Neural progenitor cell (in vitro differentiated cells): ENCODE results near the gene WBP1L. TPM values are rescaled to one million over a fixed set of nuclear protein-coding genes. Genes with fewer than 3 reads are reported as not detected.

Source experiments
- DNase-seq: peaks from one replicate; pipeline ENCODE4 v3.0.0-alpha.2; 2016; ENCODE audit warnings: low spot score
- H2AFZ ChIP-seq: fragments of 200-600 bp; sonication (generic); replicated peaks from 2 replicates; pipeline ENCODE4 v1.6.1; 2016; ENCODE audit warnings: antibody characterized with exemption
- H3F3A ChIP-seq: fragments of 200-600 bp; sonication (generic); 2 replicates; pipeline ENCODE4 v1.6.1; 2016; ENCODE audit warnings: antibody characterized with exemption, low read depth
- H3K27ac ChIP-seq: fragments of 200-600 bp; sonication (generic); 2 replicates; pipeline ENCODE4 v1.5.1; 2016; ENCODE audit warnings: mild to moderate bottlenecking
- H3K27me3 ChIP-seq: fragments of 200-600 bp; sonication (generic); 2 replicates; pipeline ENCODE4 v1.6.1; 2016; ENCODE audit warnings: mild to moderate bottlenecking, moderate library complexity
- H3K36me3 ChIP-seq: fragments of 200-600 bp; sonication (generic); 2 replicates; pipeline ENCODE4 v1.5.1; 2016
- H3K4me1 ChIP-seq: fragments of 200-600 bp; sonication (generic); 2 replicates; pipeline ENCODE4 v1.6.1; 2016; ENCODE audit warnings: mixed run types
- H3K4me2 ChIP-seq: fragments of 200-600 bp; sonication (generic); 2 replicates; pipeline ENCODE4 v1.6.1; 2016
- H3K4me3 ChIP-seq: fragments of 200-600 bp; sonication (generic); 2 replicates; pipeline ENCODE4 v1.5.1; 2016
- H3K79me2 ChIP-seq: fragments of 200-600 bp; sonication (generic); 2 replicates; pipeline ENCODE4 v1.6.1; 2016; ENCODE audit warnings: low read depth
- H3K9ac ChIP-seq: fragments of 200-600 bp; sonication (generic); 2 replicates; pipeline ENCODE4 v1.6.1; 2016
- H3K9me3 ChIP-seq: fragments of 200-600 bp; sonication (generic); 2 replicates; pipeline ENCODE4 v1.5.1; 2016; ENCODE audit warnings: low read depth
- H4K20me1 ChIP-seq: fragments of 200-600 bp; sonication (generic); 2 replicates; pipeline ENCODE4 v1.6.1; 2016; ENCODE audit warnings: low read depth
- H3K27ac Mint-ChIP-seq: 3 replicates; pipeline ENCODE4 v1.8.0; 2021; ENCODE audit warnings: mixed read lengths
- H3K27me3 Mint-ChIP-seq: 2 replicates; pipeline ENCODE4 v1.8.0; 2022; ENCODE audit warnings: low read depth, mild to moderate bottlenecking, inconsistent platforms, moderate library complexity, mixed read lengths; ENCODE audit not compliant: insufficient read depth
- H3K36me3 Mint-ChIP-seq: 3 replicates; pipeline ENCODE4 v1.8.0; 2021; ENCODE audit warnings: mixed read lengths
- H3K4me1 Mint-ChIP-seq: 3 replicates; pipeline ENCODE4 v1.8.0; 2021; ENCODE audit warnings: mixed read lengths
- H3K4me3 Mint-ChIP-seq: 3 replicates; pipeline ENCODE4 v1.8.0; 2021; ENCODE audit warnings: mild to moderate bottlenecking, moderate library complexity, mixed read lengths
- H3K9me3 Mint-ChIP-seq: 3 replicates; pipeline ENCODE4 v1.8.0; 2020; ENCODE audit warnings: mixed read lengths
- EZH2 ChIP-seq: fragments of 200-600 bp; sonication (generic); IDR thresholded peaks from 2 replicates; pipeline ENCODE4 v1.6.1; 2017; ENCODE audit warnings: antibody characterized with exemption, mild to moderate bottlenecking, moderate library complexity
- EZH2phosphoT487 ChIP-seq: fragments of 200-600 bp; sonication (generic); IDR thresholded peaks from 2 replicates; pipeline ENCODE4 v1.6.1; 2017; ENCODE audit warnings: antibody characterized with exemption
- total RNA-seq: library from RNA; depleted of rRNA; stranded (reverse); fragments of >200 nt; gene quantifications from 2 replicates; pipeline ENCODE4 v1.2.3, GENCODE V29; 2015; ENCODE audit warnings: low replicate concordance
- TF ChIP-seq, protein P1 (sequence below): fragments of 200-600 bp; sonication (generic); IDR thresholded peaks from 2 replicates; pipeline ENCODE4 v1.5.1; 2017; ENCODE audit warnings: antibody characterized with exemption, mild to moderate bottlenecking

The WBP1L gene
- total RNA-seq, 1 donor from 2014 or later = 21.1 TPM

- H3K79me2 ChIP-seq = peaks cover 91% of the 10 kb centered on the region
- H3K4me2 ChIP-seq = peak overlapping the region; percentile 97
These were observed 31.7 kb upstream of the WBP1L start for GRCh38 chr10:102712089-102712488.

DNA sequence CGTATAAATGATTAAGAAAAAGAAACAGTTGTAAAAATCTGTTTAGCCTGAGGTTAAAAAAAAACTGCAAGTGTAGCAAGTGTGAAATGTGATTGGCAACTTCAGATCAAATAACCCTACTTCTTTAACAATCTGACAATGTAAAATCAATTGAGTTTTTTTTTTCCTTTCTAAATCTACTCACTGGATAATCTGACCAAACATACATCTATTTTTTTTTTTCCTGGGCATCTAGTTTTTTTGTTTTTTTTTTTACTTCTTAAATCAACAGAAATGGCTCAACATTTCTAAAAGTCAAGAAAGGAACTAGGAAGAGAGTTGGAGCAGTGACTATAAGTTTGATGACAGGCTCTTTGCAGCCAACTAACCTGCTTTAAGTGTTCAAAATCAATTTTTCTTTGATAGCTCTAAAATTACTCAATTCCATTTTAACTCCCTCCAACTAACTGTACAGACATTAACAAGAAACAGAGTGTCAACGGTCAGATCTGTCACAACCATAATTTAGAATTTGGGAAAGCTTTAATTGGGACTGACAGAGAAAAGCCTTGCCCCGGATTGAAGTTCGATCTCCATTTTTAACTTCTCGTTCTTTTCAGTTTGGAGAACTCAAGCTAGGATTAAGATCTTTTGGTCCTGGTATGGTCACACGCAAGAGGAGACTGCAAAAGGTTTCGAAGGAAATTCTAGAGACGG, 30.8 kb upstream of the WBP1L start:
- peaks cover 51% of the 10 kb centered on the region for H3K4me1 Mint-ChIP-seq
- Histone ChIP-seq H3K9me3 (no peaks in the 10 kb centered on the region), H3K4me3 (peak overlapping the region; percentile 75), H3K36me3 (no peaks in the 10 kb centered on the region), H2AFZ (peak overlapping the region; percentile 34), H3K4me2 (peak overlapping the region; percentile 97), H3K9ac (peak overlapping the region; percentile 76), H3F3A (peaks cover 29% of the 10 kb centered on the region), H3K27ac (peak overlapping the region; percentile 43), H3K4me1 (peaks cover 41% of the 10 kb centered on the region), H3K27me3 (no peaks in the 10 kb centered on the region), H3K79me2 (peaks cover 91% of the 10 kb centered on the region), H4K20me1 (peaks cover 48% of the 10 kb centered on the region)
- H3K36me3 Mint-ChIP-seq = peaks cover 6% of the 10 kb centered on the region
- no peaks in the 10 kb centered on the region for H3K9me3 Mint-ChIP-seq
- peak overlapping the region; percentile 88 for H3K27ac Mint-ChIP-seq
- H3K27me3 Mint-ChIP-seq = no peaks in the 10 kb centered on the region
- DNase-seq = no peak
- H3K4me3 Mint-ChIP-seq = peak overlapping the region; percentile 94
- TF ChIP-seq EZH2phosphoT487 = no peak
- TF ChIP-seq EZH2 = no peak
- TF ChIP-seq, protein P1, sequence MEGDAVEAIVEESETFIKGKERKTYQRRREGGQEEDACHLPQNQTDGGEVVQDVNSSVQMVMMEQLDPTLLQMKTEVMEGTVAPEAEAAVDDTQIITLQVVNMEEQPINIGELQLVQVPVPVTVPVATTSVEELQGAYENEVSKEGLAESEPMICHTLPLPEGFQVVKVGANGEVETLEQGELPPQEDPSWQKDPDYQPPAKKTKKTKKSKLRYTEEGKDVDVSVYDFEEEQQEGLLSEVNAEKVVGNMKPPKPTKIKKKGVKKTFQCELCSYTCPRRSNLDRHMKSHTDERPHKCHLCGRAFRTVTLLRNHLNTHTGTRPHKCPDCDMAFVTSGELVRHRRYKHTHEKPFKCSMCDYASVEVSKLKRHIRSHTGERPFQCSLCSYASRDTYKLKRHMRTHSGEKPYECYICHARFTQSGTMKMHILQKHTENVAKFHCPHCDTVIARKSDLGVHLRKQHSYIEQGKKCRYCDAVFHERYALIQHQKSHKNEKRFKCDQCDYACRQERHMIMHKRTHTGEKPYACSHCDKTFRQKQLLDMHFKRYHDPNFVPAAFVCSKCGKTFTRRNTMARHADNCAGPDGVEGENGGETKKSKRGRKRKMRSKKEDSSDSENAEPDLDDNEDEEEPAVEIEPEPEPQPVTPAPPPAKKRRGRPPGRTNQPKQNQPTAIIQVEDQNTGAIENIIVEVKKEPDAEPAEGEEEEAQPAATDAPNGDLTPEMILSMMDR = no peak

More at GRCh38 chr10:102712089-102712488, 31.7 kb upstream of the WBP1L start:
- H3K27ac ChIP-seq = no peak overlapping the region
- no peak for DNase-seq
- no peaks in the 10 kb centered on the region for H3K9me3 ChIP-seq
- peaks cover 6% of the 10 kb centered on the region for H3K36me3 Mint-ChIP-seq
- peaks cover 26% of the 10 kb centered on the region for H3F3A ChIP-seq
- TF ChIP-seq EZH2phosphoT487 = no peak
- TF ChIP-seq, protein P1 = no peak
- no peak for TF ChIP-seq EZH2
- H2AFZ ChIP-seq = no peak overlapping the region
- no peak overlapping the region for H3K4me3 ChIP-seq
- H3K4me3 Mint-ChIP-seq = peak overlapping the region; percentile 67
- H3K4me1 Mint-ChIP-seq = peaks cover 46% of the 10 kb centered on the region
- peaks cover 32% of the 10 kb centered on the region for H3K4me1 ChIP-seq
- no peak overlapping the region for H3K27ac Mint-ChIP-seq
- no peaks in the 10 kb centered on the region for H3K27me3 ChIP-seq
- H3K9ac ChIP-seq = no peak overlapping the region
- no peaks in the 10 kb centered on the region for H3K9me3 Mint-ChIP-seq
- no peaks in the 10 kb centered on the region for H3K27me3 Mint-ChIP-seq
- peaks cover 41% of the 10 kb centered on the region for H4K20me1 ChIP-seq
- H3K36me3 ChIP-seq = no peaks in the 10 kb centered on the region

DNA sequence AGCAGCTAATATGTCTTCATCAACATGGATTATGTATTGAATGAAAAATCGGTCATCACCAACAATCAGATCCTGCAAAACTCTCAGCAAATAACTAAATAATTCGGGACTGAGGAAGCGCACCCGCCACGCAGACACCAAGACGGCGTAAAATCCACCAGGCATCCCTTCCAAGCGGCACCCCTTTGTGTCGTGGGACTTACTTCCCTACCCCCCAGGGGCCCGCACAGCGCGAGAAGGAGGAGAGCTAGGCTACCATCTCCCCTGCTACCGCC, 30.3 kb upstream of the WBP1L start:
- Mint-ChIP-seq H3K4me1 (peaks cover 56% of the 10 kb centered on the region), H3K9me3 (no peaks in the 10 kb centered on the region), H3K36me3 (peaks cover 6% of the 10 kb centered on the region), H3K4me3 (peak overlapping the region; percentile 94), H3K27ac (peak overlapping the region; percentile 88), H3K27me3 (no peaks in the 10 kb centered on the region)
- Histone ChIP-seq H4K20me1 (peaks cover 49% of the 10 kb centered on the region), H3K27me3 (no peaks in the 10 kb centered on the region), H3K36me3 (no peaks in the 10 kb centered on the region), H3K9me3 (no peaks in the 10 kb centered on the region), H3K79me2 (peaks cover 91% of the 10 kb centered on the region), H3K4me2 (peak overlapping the region; percentile 97), H3K4me3 (peak overlapping the region; percentile 75), H2AFZ (peak overlapping the region; percentile 34), H3K27ac (peak overlapping the region; percentile 43), H3K9ac (peak overlapping the region; percentile 76), H3K4me1 (peaks cover 43% of the 10 kb centered on the region), H3F3A (peaks cover 30% of the 10 kb centered on the region)
- no peak for DNase-seq
- no peak for TF ChIP-seq EZH2
- TF ChIP-seq EZH2phosphoT487 = no peak
- TF ChIP-seq, protein P1 = no peak
